ENCODE results near the gene TUBG2. TPM values are rescaled to one million over a fixed set of nuclear protein-coding genes. Genes with fewer than 3 reads are reported as not detected.

The TUBG2 gene
- total RNA-seq, 1 experiment from 2014 or later, result 26.7 TPM

GRCh38 chr17:42681976-42682721 is 23.1 kb downstream of the TUBG2 start, which contains the start of gene CNTNAP1 (continued):
- TF ChIP-seq NFATC4 (CRISPR knock-in tag; IDR thresholded peaks at IDR 0.05) (no peak), MAX (CRISPR knock-in tag; IDR thresholded peaks at IDR 0.05) (peak; percentile 74; the same call in 1 of the 2 replicates), FOXP4 (CRISPR knock-in tag; IDR thresholded peaks at IDR 0.05) (0 out of 2 replicates have a peak, but pooled peaks have one; percentile 23), GABPB1 (CRISPR knock-in tag; IDR thresholded peaks at IDR 0.05) (0 out of 2 replicates have a peak, but pooled peaks have one; percentile 25), ZNF423 (CRISPR knock-in tag; IDR thresholded peaks at IDR 0.05) (no peak), AFF4 (CRISPR knock-in tag; IDR thresholded peaks at IDR 0.05; ENCODE audit: borderline replicate concordance) (no peak), ETV6 (CRISPR knock-in tag; IDR thresholded peaks at IDR 0.05) (no peak), CREB1 (CRISPR knock-in tag; IDR thresholded peaks at IDR 0.05) (no peak)

GRCh38 chr17:42682722-42683403 is 23.8 kb downstream of the TUBG2 start:
- Mint-ChIP-seq H3K27me3 (ENCODE audit: low read depth) (peaks cover 22% of the 10 kb centered on the region), H3K4me3 (peak overlapping the region; percentile 80), H3K4me1 (peaks cover 45% of the 10 kb centered on the region), H3K27ac (no peak overlapping the region), H3K9me3 (no peaks in the 10 kb centered on the region), H3K36me3 (peaks cover 14% of the 10 kb centered on the region; the same call in 1 of the 2 replicates)
- POLR2A ChIA-PET, result interaction anchor here (0.5 to 1.8 kb wide), 10 partner anchors 12 to 1003 kb away, joined by 3 to 7 read pairs (median 3); no protein-coding TSS in a partner anchor
- DNase-seq (ENCODE audit: low spot score) (peak; percentile 69), ATAC-seq (peak; percentile 3)
- CTCF ChIA-PET, result interaction anchor here (0.6 to 2.5 kb wide), 25 partner anchors 9 to 499 kb away, joined by 3 to 51 read pairs (median 5); partner anchors contain the start of genes BECN1, PSMC3IP, RAMP2 and RETREG3
- TF ChIP-seq USF1 (CRISPR knock-in tag; IDR thresholded peaks at IDR 0.05) (no peak), PRRX2 (CRISPR knock-in tag; IDR thresholded peaks at IDR 0.05) (no peak), E2F4 (CRISPR knock-in tag; IDR thresholded peaks at IDR 0.05; ENCODE audit: borderline replicate concordance, low read depth) (no peak), SMAD3 (CRISPR knock-in tag; IDR thresholded peaks at IDR 0.05; ENCODE audit: borderline replicate concordance) (no peak), MAX (CRISPR knock-in tag; IDR thresholded peaks at IDR 0.05) (peak; percentile 21), ZNF512 (CRISPR knock-in tag; IDR thresholded peaks at IDR 0.05; ENCODE audit: borderline replicate concordance) (no peak), ZBTB43 (CRISPR knock-in tag; IDR thresholded peaks at IDR 0.05) (no peak), ERG (CRISPR knock-in tag; IDR thresholded peaks at IDR 0.05) (no peak), MXD4 (CRISPR knock-in tag; IDR thresholded peaks at IDR 0.05; ENCODE audit: borderline replicate concordance) (no peak), ZNF416 (CRISPR knock-in tag; IDR thresholded peaks at IDR 0.05) (no peak), ATF2 (CRISPR knock-in tag; IDR thresholded peaks at IDR 0.05; ENCODE audit: borderline replicate concordance, low read depth) (no peak), SP1 (CRISPR knock-in tag; conservative IDR thresholded peaks at IDR 0.05) (no peak)

All from WTC11 (cell line).